HCT116 (cell line): ENCODE data around the gene FAM193A.

Experiments
- CTCF ChIP-seq, 3 experiments: fragments of 200-600 bp in 1 of 3; sonication (generic) in 1 of 3; IDR thresholded peaks in 2 of 3; conservative IDR thresholded peaks in 1 of 3; 2 replicates each; pipeline ENCODE4 v1.5.1; 2012 to 2017; ENCODE audit warnings: low read depth in 2 of 3, low read length in 2 of 3, antibody characterized with exemption in 1 of 3, borderline replicate concordance in 1 of 3, control low read depth in 1 of 3, mild to moderate bottlenecking in 1 of 3, mixed read lengths in 1 of 3, mixed run types in 1 of 3, moderate library complexity in 1 of 3; ENCODE audit not compliant: insufficient read depth in 1 of 3
- ELF1 ChIP-seq: IDR thresholded peaks from 2 replicates; pipeline ENCODE4 v1.6.1; 2012; ENCODE audit warnings: low read depth, borderline replicate concordance
- EZH2 ChIP-seq: fragments of 200-600 bp; sonication (generic); IDR thresholded peaks from 2 replicates; pipeline ENCODE4 v1.6.1; 2017; ENCODE audit warnings: antibody characterized with exemption, mixed run types
- POLR2AphosphoS5 ChIP-seq: IDR thresholded peaks from 2 replicates; pipeline ENCODE4 v1.6.1; 2011; ENCODE audit warnings: mild to moderate bottlenecking, low read depth, low read length, moderate library complexity
- SP1 ChIP-seq: IDR thresholded peaks from 2 replicates; pipeline ENCODE4 v1.6.1; 2012; ENCODE audit warnings: low read depth

GRCh38 chr4:2576290-2576689 lies 39.8 kb downstream of the FAM193A start:
- TF ChIP-seq CTCF (IDR thresholded peaks at IDR 0.05 in 2 of 3, conservative IDR thresholded peaks at IDR 0.05 in 1 of 3; ENCODE audit: borderline replicate concordance in 1 of 3, insufficient read depth in 1 of 3, low read depth in 2 of 3, low read length in 2 of 3) (no peak), POLR2AphosphoS5 (no peak), ELF1 (no peak), EZH2 (no peak), SP1 (no peak)
